ENCODE data around the gene ULK4. TPM values are rescaled to one million over a fixed set of nuclear protein-coding genes. Genes with fewer than 3 reads are reported as not detected.
"Not testable (repeated sequence)": the region's sequence is repeated elsewhere in the genome, so short reads cannot be mapped to it uniquely, and the experiment has no call there.

The ULK4 gene
- total RNA-seq, 2 experiments from 2014 or later, result 13.1 to 14.2 TPM

GRCh38 chr3:41297750-41298149 lies 664.2 kb downstream of the ULK4 start:
- intact Hi-C loops (cut with DNase I, micrococcal nuclease), result no loop called here
- Mint-ChIP-seq H3K9me3 (ENCODE audit: low read depth) (no peaks in the 10 kb centered on the region), H3K27me3 (no peaks in the 10 kb centered on the region), H3K27ac (no peak overlapping the region), H3K4me3 (no peak overlapping the region), H3K4me1 (no peaks in the 10 kb centered on the region), H3K36me3 (ENCODE audit: low read depth) (no peaks in the 10 kb centered on the region)
- CTCF ChIA-PET, result no interaction called here
- DNase-seq (no peak), ATAC-seq (no peak)
- POLR2A ChIA-PET, result no interaction called here

GRCh38 chr3:41296556-41296955 lies 665.3 kb downstream of the ULK4 start:
- CTCF ChIA-PET, result no interaction called here
- DNase-seq (no peak), ATAC-seq (no peak)
- no peak overlapping the region for H3K27ac Mint-ChIP-seq
- intact Hi-C loops (cut with DNase I, micrococcal nuclease), result no loop called here
- no peaks in the 10 kb centered on the region for H3K27me3 Mint-ChIP-seq
- H3K4me3 Mint-ChIP-seq, result no peak overlapping the region
- H3K9me3 Mint-ChIP-seq (ENCODE audit: low read depth), result no peaks in the 10 kb centered on the region
- no peaks in the 10 kb centered on the region for H3K4me1 Mint-ChIP-seq
- H3K36me3 Mint-ChIP-seq (ENCODE audit: low read depth), result no peaks in the 10 kb centered on the region
- POLR2A ChIA-PET, result no interaction called here

- intact Hi-C loops (cut with DNase I, micrococcal nuclease), result no loop called here
- no peaks in the 10 kb centered on the region for H3K4me1 Mint-ChIP-seq
- DNase-seq, result no peak
- no peaks in the 10 kb centered on the region for H3K27me3 Mint-ChIP-seq
- H3K4me3 Mint-ChIP-seq, result no peak overlapping the region
- ChIA-PET POLR2A (no interaction called here), CTCF (no interaction called here)
- no peak for ATAC-seq
- no peak overlapping the region for H3K27ac Mint-ChIP-seq
- no peaks in the 10 kb centered on the region for H3K9me3 Mint-ChIP-seq (ENCODE audit: low read depth)
- no peaks in the 10 kb centered on the region for H3K36me3 Mint-ChIP-seq (ENCODE audit: low read depth)
These were observed 666.2 kb downstream of the ULK4 start for GRCh38 chr3:41295740-41296139.

- ChIA-PET POLR2A (no interaction called here), CTCF (no interaction called here)
- Mint-ChIP-seq H3K27ac (no peak overlapping the region), H3K36me3 (ENCODE audit: low read depth) (no peaks in the 10 kb centered on the region), H3K9me3 (ENCODE audit: low read depth) (no peaks in the 10 kb centered on the region), H3K27me3 (no peaks in the 10 kb centered on the region), H3K4me3 (no peak overlapping the region), H3K4me1 (no peaks in the 10 kb centered on the region)
- intact Hi-C loops (cut with DNase I, micrococcal nuclease), result no loop called here
- ATAC-seq, result no peak
- no peak for DNase-seq
These were observed 668.7 kb downstream of the ULK4 start for GRCh38 chr3:41293169-41293681.

- no peaks in the 10 kb centered on the region for H3K36me3 Mint-ChIP-seq (ENCODE audit: low read depth)
- no peak for ATAC-seq
- CTCF ChIA-PET, result no interaction called here
- no peak for DNase-seq
- H3K27me3 Mint-ChIP-seq, result no peaks in the 10 kb centered on the region
- H3K9me3 Mint-ChIP-seq (ENCODE audit: low read depth), result no peaks in the 10 kb centered on the region
- intact Hi-C loops (cut with DNase I, micrococcal nuclease), result no loop called here
- H3K27ac Mint-ChIP-seq, result no peak overlapping the region
- POLR2A ChIA-PET, result no interaction called here
- no peaks in the 10 kb centered on the region for H3K4me1 Mint-ChIP-seq
- no peak overlapping the region for H3K4me3 Mint-ChIP-seq
These were observed 671.2 kb downstream of the ULK4 start for GRCh38 chr3:41290736-41291135.

- ChIA-PET CTCF (no interaction called here), POLR2A (no interaction called here)
- H3K27me3 Mint-ChIP-seq, result no peaks in the 10 kb centered on the region
- intact Hi-C loops (cut with DNase I, micrococcal nuclease), result no loop called here
- H3K27ac Mint-ChIP-seq, result no peak overlapping the region
- no peaks in the 10 kb centered on the region for H3K4me1 Mint-ChIP-seq
- DNase-seq (no peak), ATAC-seq (no peak)
- H3K36me3 Mint-ChIP-seq (ENCODE audit: low read depth), result no peaks in the 10 kb centered on the region
- no peak overlapping the region for H3K4me3 Mint-ChIP-seq
- peaks cover 1% of the 10 kb centered on the region for H3K9me3 Mint-ChIP-seq (ENCODE audit: low read depth)
These were observed 671.6 kb downstream of the ULK4 start for GRCh38 chr3:41290306-41290705.

- Mint-ChIP-seq H3K36me3 (ENCODE audit: low read depth) (no peaks in the 10 kb centered on the region), H3K4me3 (no peak overlapping the region), H3K27me3 (no peaks in the 10 kb centered on the region), H3K27ac (no peak overlapping the region), H3K4me1 (no peaks in the 10 kb centered on the region), H3K9me3 (ENCODE audit: low read depth) (peaks cover 3% of the 10 kb centered on the region)
- CTCF ChIA-PET, result no interaction called here
- intact Hi-C loops (cut with DNase I, micrococcal nuclease), result no loop called here
- DNase-seq, result no peak
- ATAC-seq, result no peak
- POLR2A ChIA-PET, result no interaction called here
These were observed 673.1 kb downstream of the ULK4 start for GRCh38 chr3:41288785-41289184.

- POLR2A ChIA-PET, result no interaction called here
These were observed 675.6 kb downstream of the ULK4 start for GRCh38 chr3:41286305-41286704.

GRCh38 chr3:41284934-41285333 lies 677.0 kb downstream of the ULK4 start:
- H3K36me3 Mint-ChIP-seq (ENCODE audit: low read depth); H3K9me3 Mint-ChIP-seq (ENCODE audit: low read depth); POLR2A ChIA-PET; H3K27me3 Mint-ChIP-seq; intact Hi-C loops (cut with DNase I, micrococcal nuclease); CTCF ChIA-PET; ATAC-seq; H3K4me1 Mint-ChIP-seq; H3K4me3 Mint-ChIP-seq; DNase-seq; H3K27ac Mint-ChIP-seq: not testable (repeated sequence)

More at GRCh38 chr3:41286305-41286704, 675.6 kb downstream of the ULK4 start:
- Mint-ChIP-seq H3K27ac (no peak overlapping the region), H3K4me1 (no peaks in the 10 kb centered on the region), H3K9me3 (ENCODE audit: low read depth) (peaks cover 3% of the 10 kb centered on the region), H3K27me3 (no peaks in the 10 kb centered on the region), H3K36me3 (ENCODE audit: low read depth) (no peaks in the 10 kb centered on the region), H3K4me3 (no peak overlapping the region)
- CTCF ChIA-PET, result no interaction called here
- DNase-seq, result no peak
- ATAC-seq, result no peak
- intact Hi-C loops (cut with DNase I, micrococcal nuclease), result no loop called here

GRCh38 chr3:41277790-41278465 lies 684.0 kb downstream of the ULK4 start:
- ATAC-seq (no peak), DNase-seq (no peak)
- Mint-ChIP-seq H3K27me3 (no peaks in the 10 kb centered on the region), H3K36me3 (ENCODE audit: low read depth) (peaks cover 4% of the 10 kb centered on the region), H3K4me3 (no peak overlapping the region), H3K9me3 (ENCODE audit: low read depth) (peaks cover 8% of the 10 kb centered on the region), H3K4me1 (no peaks in the 10 kb centered on the region), H3K27ac (no peak overlapping the region)
- ChIA-PET POLR2A (no interaction called here), CTCF (no interaction called here)
- intact Hi-C loops (cut with DNase I, micrococcal nuclease), result no loop called here

GRCh38 chr3:41276191-41276590 lies 685.7 kb downstream of the ULK4 start:
- ChIA-PET POLR2A (no interaction called here), CTCF (no interaction called here)
- H3K9me3 Mint-ChIP-seq (ENCODE audit: low read depth), result peaks cover 12% of the 10 kb centered on the region
- no peaks in the 10 kb centered on the region for H3K4me1 Mint-ChIP-seq
- no peak for ATAC-seq
- H3K4me3 Mint-ChIP-seq, result no peak overlapping the region
- H3K36me3 Mint-ChIP-seq (ENCODE audit: low read depth), result peaks cover 4% of the 10 kb centered on the region
- DNase-seq, result no peak
- no peaks in the 10 kb centered on the region for H3K27me3 Mint-ChIP-seq
- H3K27ac Mint-ChIP-seq, result no peak overlapping the region
- intact Hi-C loops (cut with DNase I, micrococcal nuclease), result no loop called here

GRCh38 chr3:41274944-41275668 lies 686.8 kb downstream of the ULK4 start:
- H3K4me1 Mint-ChIP-seq, result no peaks in the 10 kb centered on the region
- H3K27me3 Mint-ChIP-seq, result no peaks in the 10 kb centered on the region
- no peak overlapping the region for H3K4me3 Mint-ChIP-seq
- no peak for ATAC-seq
- intact Hi-C loops (cut with DNase I, micrococcal nuclease), result no loop called here
- DNase-seq, result no peak
- peaks cover 4% of the 10 kb centered on the region for H3K36me3 Mint-ChIP-seq (ENCODE audit: low read depth)
- CTCF ChIA-PET, result interaction anchor here (0.8 kb wide), 1 partner anchor 10 kb away, joined by 3 read pairs; no protein-coding TSS in a partner anchor
- peaks cover 12% of the 10 kb centered on the region for H3K9me3 Mint-ChIP-seq (ENCODE audit: low read depth)
- H3K27ac Mint-ChIP-seq, result no peak overlapping the region
- POLR2A ChIA-PET, result no interaction called here

Data from activated CD4-positive, alpha-beta T cell treated with anti-CD3 and anti-CD28 coated beads for 36 hours (primary cell).